NCI-H345 treated with DMSO at 0.1 percent for 48 hours (cell line): Measurements from ENCODE around the gene NCR2.
A peak's percentile ranks its signal among the peaks of the same experiment; 100 is the strongest.

Experiments
- DNase-seq: peaks from one replicate; lab custom pipeline; 2025; ENCODE audit not compliant: unreplicated experiment; lab: John Stamatoyannopoulos, UW

Gene NCR2

DNA sequence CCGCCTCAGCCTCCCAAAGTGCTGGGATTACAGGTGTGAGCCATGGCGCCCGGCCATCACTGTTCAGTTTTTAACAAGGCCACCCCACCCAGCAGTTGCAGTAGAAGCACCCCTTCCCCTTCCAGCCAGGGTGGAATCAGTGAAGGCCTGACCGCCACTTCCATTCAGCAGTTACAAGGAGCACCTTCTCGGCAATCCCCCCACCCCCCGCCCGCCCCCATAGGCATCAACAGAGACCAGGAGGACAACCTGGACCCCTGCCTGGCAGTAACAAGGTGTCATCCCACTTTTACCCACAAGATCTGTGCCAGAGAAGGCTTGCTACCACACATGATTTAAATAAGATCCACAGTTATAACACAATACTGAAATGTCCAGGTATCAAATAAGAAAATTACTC, 23.1 kb downstream of the NCR2 start:
- DNase-seq: no peak

DNA sequence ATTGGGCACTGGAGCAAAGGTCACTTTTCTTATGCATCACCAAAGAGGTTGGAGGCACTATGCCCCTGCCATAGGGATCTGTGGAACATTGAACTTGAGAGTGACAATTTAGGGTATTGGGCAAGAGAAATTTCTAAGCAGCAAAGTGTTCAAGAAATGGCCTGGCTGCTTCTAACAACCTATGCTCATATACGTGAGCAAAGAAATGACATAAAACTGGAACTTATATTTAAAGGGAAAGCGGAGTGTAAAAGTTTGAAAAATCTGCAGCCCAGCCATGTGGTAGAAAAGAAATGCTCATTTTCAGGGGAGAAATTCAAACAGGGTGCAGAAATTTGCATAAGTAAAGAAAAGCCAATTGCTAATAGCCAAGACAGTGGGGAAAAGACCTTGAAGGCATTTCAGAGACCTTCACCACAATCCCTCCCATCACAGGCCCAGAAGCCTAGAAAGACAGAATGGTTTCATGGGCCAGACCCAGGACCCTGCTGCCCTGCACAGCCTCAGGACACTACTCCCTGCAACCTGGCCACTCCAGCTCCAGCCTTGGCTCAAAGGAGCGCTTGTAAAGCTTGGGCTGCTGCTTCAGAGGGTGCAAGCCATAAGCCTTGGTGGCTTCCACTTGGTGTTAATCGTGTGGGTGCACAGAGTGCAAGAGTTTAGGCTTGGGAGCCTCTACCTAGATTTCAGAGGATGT, 24.4 kb downstream of the NCR2 start:
- DNase-seq: no peak

DNA sequence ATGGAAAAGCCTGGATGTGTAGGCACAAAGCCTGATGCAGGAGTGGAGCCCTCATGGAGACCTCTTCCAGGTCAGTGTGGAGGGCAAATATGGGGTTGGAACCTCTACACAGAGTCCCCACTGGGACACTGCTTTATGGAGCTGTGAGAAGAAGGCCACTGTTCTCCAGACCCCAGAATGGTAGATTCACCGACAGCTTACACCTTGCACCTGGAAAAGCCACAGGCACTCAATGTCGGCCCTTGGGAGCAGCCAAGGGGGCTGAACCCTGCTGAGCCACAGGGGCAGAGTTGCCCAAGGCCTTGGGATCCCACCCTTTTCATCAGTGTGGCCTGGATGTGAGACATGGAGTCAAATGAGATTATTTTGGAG, 24.9 kb downstream of the NCR2 start:
- no peak for DNase-seq

DNA sequence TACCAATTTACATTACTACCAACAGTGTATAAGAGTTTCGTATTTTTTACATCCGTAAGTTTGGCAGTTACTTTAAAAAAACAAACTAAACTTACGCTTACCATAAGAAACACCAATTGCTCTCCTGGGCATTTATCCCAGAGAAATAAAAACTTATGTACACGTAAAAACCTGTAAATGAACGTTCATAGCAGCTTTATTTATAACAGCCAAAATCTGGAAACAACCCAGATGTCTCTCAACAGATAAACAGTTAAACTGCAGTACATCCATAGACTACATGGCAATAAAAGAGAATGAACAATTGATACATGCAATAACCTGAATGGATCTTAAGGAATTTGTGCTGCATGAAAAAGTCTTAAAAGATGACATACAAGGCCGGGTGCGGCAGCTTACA, 30.7 kb downstream of the NCR2 start:
- no peak for DNase-seq

GRCh38 chr6:41367061-41367460, 31.7 kb downstream of the NCR2 start:
- DNase-seq: no peak

DNA sequence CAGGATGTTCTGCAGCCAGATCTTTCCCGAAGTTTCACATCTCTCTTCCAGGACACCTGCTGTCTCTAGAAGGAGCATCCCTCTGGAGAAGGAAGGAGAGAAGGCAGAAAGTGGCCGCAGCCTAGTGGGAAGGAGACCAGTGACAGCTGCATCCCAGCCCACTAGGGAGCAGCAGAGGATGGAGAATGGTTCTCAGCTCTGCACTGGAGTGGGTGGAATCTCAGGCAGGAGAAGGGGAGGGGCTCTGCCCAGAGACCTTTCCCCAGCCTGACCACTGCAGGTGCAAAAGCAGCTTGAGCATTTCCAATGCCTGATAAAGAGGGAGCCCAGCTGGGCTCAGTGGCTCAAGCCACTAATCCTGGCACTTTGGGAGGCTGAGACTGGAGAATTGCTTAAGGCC, 32.3 kb downstream of the NCR2 start:
- peak; percentile 50 for DNase-seq

- DNase-seq: no peak
These were observed 35.2 kb downstream of the NCR2 start for GRCh38 chr6:41370488-41371111.

- no peak for DNase-seq
These were observed 36.1 kb downstream of the NCR2 start for GRCh38 chr6:41371461-41371991.

DNA sequence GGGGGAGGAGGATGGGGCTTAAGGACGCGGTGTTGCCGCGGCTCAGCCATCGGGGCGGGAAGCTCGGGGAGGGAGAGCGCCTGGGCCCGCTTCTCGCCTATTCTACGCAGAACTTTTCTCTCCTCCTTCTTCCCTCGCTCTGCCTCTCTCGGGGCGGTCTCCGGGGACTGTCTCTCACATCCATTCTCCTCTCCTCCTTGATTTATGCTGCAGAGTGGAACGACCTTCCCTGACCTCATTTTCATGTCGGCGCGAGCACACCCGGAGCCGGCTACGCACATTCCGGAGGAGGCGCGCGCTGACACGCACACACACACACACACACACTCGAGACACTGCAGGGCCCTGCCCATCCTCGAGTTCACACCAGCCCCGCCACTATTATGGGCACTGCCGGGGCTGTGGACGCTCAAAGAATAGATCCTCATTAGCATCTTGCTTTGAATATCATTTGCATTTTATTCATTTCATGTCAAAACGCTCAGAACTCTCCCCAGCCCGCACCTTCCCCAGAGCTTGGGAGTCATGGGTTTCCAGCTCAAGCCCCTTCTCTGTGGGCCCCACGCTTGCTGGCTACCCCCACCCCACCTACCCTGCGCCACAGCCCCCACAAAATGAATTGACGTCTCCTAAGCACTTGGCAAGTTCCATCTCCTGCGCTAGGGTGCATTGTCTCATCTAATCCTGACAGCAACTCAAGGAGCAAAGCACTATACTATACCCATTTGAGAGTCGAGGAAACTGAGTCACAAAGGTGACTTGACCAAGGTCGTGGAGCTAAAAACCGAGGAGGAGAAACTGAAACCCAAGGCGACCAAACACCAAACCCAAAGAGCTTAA, 36.8 kb downstream of the NCR2 start:
- no peak for DNase-seq

DNA sequence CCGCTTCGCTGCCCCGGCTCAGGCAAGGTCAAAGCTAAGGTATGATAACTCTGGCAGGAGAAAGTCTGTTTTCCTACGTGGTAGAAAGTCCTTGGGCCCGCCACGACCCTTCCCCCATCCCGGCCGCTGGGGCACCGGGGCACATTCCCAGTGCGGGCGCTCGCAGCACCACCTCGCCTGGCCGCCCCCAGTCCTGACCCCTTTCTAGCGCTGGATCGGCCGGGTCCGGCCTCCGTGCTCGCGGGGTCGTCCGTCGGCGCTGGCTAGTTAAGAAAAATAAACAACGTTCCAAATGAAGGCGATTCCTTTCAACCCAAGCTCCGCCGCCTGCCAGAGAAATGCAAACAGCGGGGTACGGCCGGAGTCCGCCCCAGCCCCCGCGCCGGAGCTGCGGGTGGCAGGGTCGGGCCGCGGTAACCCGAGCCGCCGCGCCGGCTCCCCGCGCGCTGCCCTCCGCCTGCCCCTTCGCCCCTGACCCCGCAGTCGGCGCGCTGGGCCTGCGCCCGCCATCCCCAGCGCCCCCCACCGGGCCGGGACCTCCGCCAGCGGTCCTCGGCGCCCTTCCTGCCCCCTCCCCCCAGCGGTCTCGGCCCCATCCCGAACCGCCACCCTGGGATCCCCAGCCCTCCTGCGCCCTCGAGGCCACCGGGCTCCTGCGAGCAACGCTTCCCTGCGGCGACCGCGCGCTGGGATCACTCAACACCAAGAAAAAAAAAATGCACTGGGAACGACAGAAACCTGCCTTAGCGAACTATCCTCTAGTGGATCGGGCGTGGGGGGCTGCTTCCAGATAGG, 37.6 kb downstream of the NCR2 start:
- no peak for DNase-seq

DNA sequence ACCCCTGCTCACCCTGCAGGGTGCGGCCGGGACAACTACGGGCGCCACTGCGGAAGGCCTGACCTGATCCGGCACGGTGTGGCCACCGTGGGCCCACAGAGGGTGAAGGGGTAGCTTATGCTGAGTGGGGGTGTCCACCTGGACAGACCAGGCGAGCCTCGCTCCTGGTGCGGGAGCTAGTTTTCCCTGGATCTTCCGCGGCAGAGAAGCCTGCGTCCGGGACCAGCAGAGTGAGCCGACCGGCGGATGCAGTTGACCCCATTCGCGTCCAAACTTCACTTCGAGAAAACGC, 38.2 kb downstream of the NCR2 start:
- DNase-seq: no peak

DNA sequence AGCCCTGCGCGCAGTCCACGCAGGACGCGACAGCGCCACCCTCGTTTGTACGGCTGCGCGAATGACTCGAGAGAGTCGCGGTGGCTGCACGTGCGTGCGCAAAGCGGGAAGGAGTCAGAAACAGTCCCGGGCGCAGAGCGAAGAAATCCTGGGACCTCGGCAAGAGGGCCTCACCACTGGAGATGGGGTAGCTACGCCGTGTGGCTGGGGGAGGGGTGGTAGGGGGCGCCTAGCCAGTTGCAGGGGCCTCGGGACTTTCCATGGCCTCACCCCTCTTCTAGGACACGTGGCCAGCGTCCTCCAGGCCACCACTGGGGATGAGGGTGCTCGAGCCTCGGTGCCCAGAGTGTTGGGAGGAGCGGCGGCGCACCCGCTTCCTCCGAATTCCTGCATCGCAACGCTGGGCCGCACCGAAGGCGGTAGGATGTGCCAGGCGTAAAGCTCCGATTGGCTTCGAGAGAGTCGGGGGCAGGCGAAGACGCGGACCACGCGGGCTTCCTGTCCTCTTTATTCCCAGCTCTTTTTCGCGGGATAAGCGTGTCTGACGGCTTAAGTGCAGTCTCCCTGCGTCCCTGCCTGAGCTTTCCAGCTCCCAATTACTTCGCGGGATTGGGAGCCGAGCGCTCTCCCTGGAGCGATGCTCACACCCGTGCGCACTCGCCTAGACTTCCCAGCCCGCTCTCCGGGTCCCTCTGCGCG, 38.7 kb downstream of the NCR2 start:
- no peak for DNase-seq

DNA sequence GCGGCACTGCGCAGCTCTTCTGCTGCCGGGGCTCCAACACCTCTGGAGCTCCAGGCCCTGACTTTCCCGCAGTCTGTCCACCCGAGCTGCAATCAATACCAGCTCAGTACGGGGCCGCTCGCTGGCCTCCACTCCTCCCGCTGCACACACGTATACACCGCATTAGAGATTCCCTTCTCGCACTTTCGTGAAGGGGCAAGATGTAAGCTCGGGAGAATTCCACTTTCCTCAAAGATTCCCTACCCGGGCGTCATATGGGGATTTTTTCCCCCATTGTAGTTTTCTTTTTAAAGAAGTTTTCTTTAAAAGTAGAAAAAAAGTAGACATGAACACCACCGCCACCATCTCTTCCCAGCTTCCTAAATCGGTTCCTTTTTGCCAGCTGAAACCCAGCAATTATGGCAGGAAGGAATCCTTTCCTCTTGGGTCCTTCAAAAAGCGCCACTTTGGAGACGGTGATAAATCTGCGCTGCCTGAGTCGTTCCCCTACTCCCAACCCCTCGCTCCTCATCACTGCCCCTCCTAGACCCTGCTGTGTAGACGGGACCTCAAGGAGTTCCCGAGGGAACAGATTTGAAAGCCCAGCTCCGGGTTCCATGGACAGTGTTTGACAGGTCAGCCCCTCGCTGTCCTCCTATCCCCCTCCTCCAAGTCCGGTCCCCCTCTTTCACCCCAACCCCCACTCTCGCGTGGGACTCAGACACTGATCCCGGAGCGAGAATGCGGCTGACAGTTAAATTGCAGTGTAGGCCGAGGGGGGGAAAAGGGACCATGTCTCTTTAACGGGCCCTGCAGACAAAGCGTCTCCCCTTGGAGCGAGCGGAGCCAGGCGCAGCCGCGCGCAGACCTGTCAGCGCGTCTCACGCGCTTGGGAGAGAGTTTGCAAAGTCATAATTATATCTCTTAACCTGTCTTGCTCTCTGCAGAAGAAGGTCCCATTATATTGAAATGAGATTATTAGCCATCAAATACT, 39.5 kb downstream of the NCR2 start:
- no peak for DNase-seq

GRCh38 chr6:41375598-41376151, 40.3 kb downstream of the NCR2 start:
- no peak for DNase-seq

GRCh38 chr6:41376176-41376575, 40.8 kb downstream of the NCR2 start:
- no peak for DNase-seq

DNA sequence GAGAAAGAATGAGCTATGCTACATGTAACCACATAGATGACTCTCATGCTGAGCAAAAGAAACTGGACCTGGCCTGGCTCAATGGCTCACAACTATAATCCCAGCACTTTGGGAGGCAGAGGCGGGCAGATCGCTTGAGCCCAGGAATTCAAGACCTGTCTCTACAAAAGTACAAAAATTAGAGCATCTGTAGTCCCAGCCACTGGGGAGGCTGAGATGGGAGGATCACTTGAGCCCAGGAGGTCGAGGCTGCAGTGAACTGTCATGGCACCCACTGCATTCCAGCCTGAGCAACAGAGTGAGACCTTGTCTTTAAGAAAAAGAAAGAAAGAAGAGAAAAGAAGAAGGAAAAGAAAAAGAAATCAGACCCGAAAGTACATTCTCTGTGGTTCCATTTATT, 41.7 kb downstream of the NCR2 start:
- DNase-seq: no peak

GRCh38 chr6:41379306-41379705, 43.9 kb downstream of the NCR2 start:
- DNase-seq: no peak

GRCh38 chr6:41386594-41386993, 51.2 kb downstream of the NCR2 start:
- no peak for DNase-seq

- DNase-seq: no peak
These were observed 56.8 kb downstream of the NCR2 start for GRCh38 chr6:41392246-41392645.
